Anterior cingulate cortex (tissue), 58 donors: ENCODE measurements around the gene CCDC87.
"Not testable (repeated sequence)": the region's sequence is repeated elsewhere in the genome, so short reads cannot be mapped to it uniquely, and the experiment has no call there.

Experiments used
- DNase-seq, 58 donors: peaks; one replicate each; lab custom pipeline; 2025; lab: John Stamatoyannopoulos, UW

Gene CCDC87

DNA sequence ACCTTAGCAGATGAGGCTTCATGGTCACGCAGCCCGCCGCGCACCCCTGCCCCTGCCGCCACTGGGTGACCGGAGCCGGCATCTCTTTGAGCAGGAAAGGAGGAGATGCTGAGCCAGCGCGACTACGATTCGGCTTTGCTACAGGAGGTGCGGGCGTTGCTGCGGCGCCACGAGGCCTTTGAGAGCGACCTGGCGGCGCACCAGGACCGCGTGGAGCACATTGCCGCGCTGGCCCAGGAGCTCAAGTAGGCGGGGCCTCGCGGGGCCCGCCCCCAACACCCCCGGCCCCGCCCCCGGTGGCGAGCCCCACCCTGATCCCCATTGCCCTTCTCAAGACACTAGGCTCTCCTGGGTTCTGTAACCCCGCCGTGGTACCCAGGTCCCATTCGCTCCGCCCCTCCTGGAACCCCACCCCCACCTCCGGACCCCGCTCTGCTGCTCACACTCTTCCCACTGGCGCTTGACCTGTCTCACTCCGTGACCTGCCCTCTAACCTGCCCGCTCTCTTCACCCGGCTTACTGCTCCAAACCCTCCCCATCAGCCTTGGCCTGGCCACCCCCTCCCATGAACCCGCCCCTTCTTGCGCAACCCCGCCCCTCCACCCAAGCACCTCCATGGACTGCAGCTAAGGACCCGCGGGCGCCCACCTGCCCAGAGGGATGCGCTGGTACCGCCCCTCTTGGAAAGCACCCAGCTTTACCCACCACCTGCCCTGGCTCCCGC, 33.6 kb downstream of the CCDC87 start:
- DNase-seq = peak in 3 of 58 donors; percentile 9 to 49 (median 32)

DNA sequence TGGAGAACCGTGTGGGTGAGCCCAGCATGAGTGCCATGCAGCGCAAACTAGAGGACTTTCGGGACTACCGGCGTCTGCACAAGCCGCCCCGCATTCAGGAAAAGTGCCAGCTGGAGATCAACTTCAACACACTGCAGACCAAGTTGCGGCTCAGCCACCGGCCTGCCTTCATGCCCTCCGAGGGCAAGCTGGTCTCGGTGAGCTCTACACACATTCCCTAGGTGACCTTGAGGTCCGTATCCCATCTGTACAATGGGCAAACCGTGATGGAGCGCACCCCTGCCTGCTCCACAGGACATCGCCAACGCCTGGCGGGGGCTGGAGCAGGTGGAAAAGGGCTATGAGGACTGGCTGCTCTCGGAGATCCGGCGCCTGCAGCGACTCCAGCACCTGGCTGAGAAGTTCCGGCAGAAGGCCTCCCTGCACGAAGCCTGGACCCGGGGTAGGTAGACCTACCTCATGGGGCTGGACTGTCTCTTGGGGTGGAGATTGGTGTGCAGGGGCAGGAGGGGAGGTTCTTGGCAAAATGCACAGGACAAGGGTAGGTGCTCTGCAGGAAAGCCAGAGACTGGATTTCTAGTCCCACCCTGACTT, 35.0 kb downstream of the CCDC87 start:
- no peak for DNase-seq

DNA sequence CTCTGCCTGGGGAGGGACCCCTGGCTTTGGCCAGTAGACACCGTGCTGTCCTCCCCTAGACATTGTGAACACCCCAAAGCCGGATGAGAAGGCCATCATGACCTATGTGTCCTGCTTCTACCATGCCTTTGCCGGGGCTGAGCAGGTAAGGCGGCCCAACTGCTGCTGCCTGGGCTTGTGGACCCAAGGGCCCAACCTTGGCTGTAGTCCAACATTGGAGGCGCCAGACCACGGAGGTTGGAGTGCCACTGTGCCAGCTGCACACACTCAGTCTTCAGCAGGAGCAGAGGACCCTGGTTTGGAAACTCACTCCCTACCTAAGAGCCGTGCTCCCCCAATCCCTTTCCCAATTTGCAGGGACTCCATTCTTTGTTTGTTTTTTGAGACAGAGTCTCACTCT, 36.8 kb downstream of the CCDC87 start:
- DNase-seq = no peak

DNA sequence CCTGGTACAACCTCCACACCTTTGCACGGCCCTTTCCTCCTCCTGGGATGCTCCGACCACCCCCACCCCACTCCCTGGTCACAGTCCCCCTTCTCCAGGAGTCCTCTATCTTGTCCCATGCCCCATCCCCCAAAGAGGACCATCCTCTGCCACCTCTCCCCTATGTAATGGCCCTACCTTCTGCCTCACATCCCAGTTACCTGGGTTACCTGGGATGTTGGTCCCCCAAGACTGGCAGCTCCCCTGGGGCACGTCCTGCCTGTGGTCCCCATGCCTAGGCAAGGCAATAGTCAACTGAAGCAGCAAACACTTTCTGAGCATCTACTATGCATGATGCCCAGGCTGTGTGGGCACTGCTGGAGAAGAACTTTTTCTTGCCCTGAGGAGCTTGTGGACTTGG, 37.4 kb downstream of the CCDC87 start:
- no peak for DNase-seq

DNA sequence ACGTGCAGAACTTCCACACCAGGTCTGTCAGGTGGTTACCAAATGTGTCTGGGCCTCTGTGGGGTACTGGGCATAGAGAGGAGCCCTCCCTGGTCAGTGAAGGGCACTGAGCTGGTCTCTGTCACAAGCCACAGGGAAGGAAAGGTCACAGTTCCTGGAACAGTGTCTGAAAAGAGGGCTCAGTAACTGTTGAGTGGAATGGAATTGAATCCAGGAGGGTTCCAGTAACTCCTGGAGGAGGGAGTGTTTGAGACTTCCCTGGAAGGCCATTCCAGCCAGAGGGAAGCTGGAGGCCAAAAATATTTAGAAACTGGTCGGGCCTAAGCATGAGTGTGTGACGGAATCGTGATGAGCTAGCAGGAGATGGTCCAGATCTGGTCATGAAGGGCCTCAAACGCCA, 38.3 kb downstream of the CCDC87 start:
- no peak for DNase-seq

GRCh38 chr11:66550887-66551286, 42.0 kb downstream of the CCDC87 start:
- DNase-seq = no peak

- no peak for DNase-seq
Observed at GRCh38 chr11:66549696-66550095, 43.2 kb downstream of the CCDC87 start.

- no peak for DNase-seq
Observed at GRCh38 chr11:66548774-66549630, 43.9 kb downstream of the CCDC87 start.

- no peak for DNase-seq
Observed at GRCh38 chr11:66548041-66548440, 44.8 kb downstream of the CCDC87 start.

- DNase-seq = no peak
Observed at GRCh38 chr11:66547662-66548009, 45.2 kb downstream of the CCDC87 start.

GRCh38 chr11:66546966-66547661, 45.7 kb downstream of the CCDC87 start:
- no peak for DNase-seq

GRCh38 chr11:66546368-66546965, 46.4 kb downstream of the CCDC87 start, which contains the start of gene ACTN3:
ACTN3 (plus strand) TSS chr11:66546903; CDS start chr11:66546938, 35 bp downstream.
- no peak for DNase-seq

GRCh38 chr11:66545701-66546367, 47.0 kb downstream of the CCDC87 start, which contains the start of gene ZDHHC24:
ZDHHC24 (minus strand) TSS chr11:66546048; CDS start chr11:66546003, 45 bp downstream.
- DNase-seq = peak; percentile 49 to 98 (median 94)

DNA sequence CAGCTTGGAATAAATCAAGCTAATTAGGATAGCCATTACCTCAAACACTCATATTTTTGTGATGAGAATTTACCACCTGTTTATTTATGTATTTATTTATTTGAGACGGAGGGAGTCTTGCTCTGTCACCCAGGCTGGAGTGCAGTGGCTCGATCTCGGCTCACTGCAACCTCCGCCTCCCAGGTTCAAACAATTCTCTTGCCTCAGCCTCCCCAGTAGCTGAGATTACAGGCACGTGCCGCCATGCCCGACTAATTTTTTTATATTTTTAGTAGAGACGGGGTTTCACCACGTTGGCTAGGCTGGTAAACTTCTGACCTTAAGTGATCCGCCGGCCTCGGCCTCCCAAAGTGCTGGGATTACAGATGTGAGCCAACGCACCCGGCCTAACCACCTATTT, 47.9 kb downstream of the CCDC87 start:
- DNase-seq = not testable (repeated sequence)

DNA sequence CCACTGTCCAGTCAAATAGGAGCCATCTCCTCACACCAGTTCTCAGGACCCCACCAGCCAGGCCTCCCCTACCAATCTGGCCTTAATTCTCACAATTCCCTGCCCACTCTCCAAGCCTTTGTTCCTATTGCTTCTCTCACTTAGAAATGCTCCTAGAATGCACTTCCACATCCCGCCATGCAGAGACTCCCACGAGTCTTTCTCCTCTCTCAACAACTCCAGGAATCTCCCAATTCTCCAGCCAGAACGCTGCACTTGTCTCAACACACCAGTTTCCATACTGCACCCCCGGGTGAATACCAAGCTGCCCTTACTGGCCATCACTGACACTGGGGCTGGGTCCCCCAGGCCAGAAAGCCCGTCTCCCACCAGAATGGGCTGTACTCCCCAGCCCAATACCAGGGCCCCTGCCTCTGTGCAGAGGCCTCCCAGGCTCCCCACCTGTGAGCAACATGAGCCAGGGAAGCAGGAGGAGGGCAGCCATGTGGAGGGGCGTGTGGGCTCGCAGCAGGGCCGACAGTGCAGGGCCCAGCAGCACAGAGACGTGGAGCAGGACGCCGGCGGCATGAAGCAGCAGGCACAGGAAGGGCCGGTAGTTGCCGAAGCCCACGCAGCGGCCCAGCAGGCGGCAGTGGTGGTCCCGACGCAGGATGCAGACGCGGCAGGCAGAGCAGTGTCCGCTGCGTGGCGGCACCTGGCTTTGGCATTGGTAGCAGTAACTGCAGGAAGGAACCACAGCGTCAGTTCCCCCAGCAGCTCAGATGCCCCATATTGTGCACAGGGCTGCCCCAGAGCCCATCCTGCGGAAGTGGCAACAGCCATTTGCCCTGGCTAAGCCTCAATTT, 49.4 kb downstream of the CCDC87 start:
- peak in 20 of 58 donors; percentile 5 to 66 (median 22) for DNase-seq

DNA sequence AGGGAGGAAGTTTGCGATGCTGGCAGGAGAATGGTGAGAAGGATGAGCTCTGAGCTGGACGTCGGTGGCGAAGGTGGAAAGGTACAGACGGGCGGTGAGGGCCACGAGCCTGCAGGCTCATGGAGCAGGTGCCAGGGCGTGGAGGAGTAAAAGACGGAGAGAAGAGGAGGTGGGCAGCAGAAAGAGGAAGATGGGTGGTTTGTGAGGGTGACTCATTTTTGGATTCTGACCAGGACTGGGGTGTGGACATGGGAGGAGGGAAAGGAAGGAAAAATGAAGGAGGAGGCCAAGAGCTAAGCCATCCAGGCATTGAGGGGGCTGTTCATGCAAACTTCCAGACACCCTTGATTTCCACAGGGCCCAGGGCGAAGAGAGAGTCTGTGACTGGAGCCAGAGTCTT, 50.5 kb downstream of the CCDC87 start:
- DNase-seq = peak in 11 of 58 donors; percentile 12 to 48 (median 33)

GRCh38 chr11:66541892-66542291, 51.0 kb downstream of the CCDC87 start:
- peak in 16 of 58 donors; percentile 9 to 62 (median 32) for DNase-seq

DNA sequence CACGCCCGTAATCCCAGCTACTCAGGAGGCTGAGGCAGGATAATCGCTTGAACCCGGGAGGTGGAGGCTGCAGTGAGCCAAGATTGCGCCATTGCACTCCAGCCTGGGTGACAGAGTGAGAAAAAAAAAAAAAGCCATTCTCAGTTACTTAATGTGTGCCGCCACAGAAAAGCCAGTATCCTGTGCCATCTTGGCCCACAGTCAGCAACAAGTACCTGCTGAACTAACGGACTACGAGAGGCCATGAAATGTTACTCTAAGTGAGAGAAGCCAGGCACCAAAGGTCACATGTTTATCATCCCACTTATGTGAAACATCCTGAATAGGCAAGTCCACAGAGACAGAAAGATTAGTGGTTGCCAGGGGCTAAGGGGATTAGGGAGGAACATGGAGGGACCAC, 52.3 kb downstream of the CCDC87 start:
- DNase-seq = not testable (repeated sequence)
